Thyroid gland (tissue), 4 donors: ENCODE data around the gene TTBK2.

ENCODE experiments used
- CTCF ChIP-seq, 6 experiments: fragments of 200-600 bp in 3 of 6; fragments of 450-650 bp in 3 of 6; sonication (generic) in 3 of 6; IDR thresholded peaks; one replicate each; pipeline ENCODE4 v1.5.1; 2016 to 2019; ENCODE audit warnings: antibody characterized with exemption in 6 of 6, mild to moderate bottlenecking in 2 of 6, inconsistent platforms in 1 of 6, moderate library complexity in 1 of 6
- POLR2A ChIP-seq, 2 donors: fragments of 450-650 bp; IDR thresholded peaks; one replicate each; pipeline ENCODE4 v1.6.1; 2017; ENCODE audit warnings: antibody characterized with exemption in 2 of 2, mild to moderate bottlenecking in 2 of 2, moderate library complexity in 1 of 2

DNA sequence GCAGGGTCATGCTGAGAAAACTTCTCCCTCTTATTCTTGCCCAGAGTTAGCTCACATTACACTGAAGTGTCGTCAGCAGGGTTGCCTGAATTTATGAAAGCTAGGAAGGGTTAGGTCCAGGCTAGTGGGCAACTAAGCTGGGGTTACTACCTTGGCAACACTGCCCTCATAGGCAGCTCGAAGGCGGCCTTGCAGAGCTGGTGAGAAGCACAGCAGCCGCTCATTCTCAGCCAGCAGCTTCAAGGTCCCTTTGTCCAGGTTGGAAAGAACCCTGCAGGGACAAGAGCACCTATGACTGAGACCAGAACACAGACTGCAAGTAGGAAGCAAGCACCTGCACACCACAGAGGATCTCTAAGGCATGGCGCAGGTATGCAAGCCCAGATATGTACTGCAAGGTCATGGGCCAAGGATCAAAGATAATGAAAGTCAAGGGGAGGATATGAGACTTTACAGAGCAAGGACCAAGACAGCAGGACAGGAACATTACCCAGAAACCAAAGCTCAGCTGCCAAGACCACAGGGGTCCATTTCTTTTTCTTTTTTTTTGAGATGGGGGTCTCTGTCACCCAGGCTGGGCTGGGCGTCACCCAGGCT, 186.4 kb downstream of the TTBK2 start:
- TF ChIP-seq CTCF (IDR thresholded peaks at IDR 0.05): no peak
- no peak for TF ChIP-seq POLR2A (IDR thresholded peaks at IDR 0.05)
